WTC11 (cell line): ENCODE data around the gene TNS4. TPM values are rescaled to one million over a fixed set of nuclear protein-coding genes. Genes with fewer than 3 reads are reported as not detected.
A peak's percentile ranks its signal among the peaks of the same experiment; 100 is the strongest.

ENCODE experiments used
- ATAC-seq: fragments of 200-7000 bp; cut with Tn5 transposase; 2 replicates; pipeline ENCODE4 v1.10.0; 2021; ENCODE audit warnings: mild to moderate bottlenecking, moderate library complexity
- CTCF ChIA-PET: fragments of 300-600 bp; sonication (Branson Sonifier 250); formaldehyde crosslinking; loops from one replicate; lab custom pipeline; 2021; ENCODE audit warnings: antibody characterized with exemption; lab: Charles Lee
- POLR2A ChIA-PET: fragments of 350-600 bp; sonication (Branson Sonifier 250); formaldehyde crosslinking; loops from one replicate; lab custom pipeline; 2021; ENCODE audit warnings: antibody characterized with exemption; lab: Charles Lee
- DNase-seq: peaks from one replicate; pipeline ENCODE4 v3.0.0; 2021; ENCODE audit warnings: low spot score
- H3K27ac Mint-ChIP-seq: 2 replicates; pipeline ENCODE4 v1.8.0; 2021; ENCODE audit warnings: mixed read lengths
- H3K27me3 Mint-ChIP-seq: 2 replicates; pipeline ENCODE4 v1.8.0; 2021; ENCODE audit warnings: low read depth, mild to moderate bottlenecking, moderate library complexity, mixed read lengths
- H3K36me3 Mint-ChIP-seq: 2 replicates; pipeline ENCODE4 v1.8.0; 2021; ENCODE audit warnings: mixed read lengths
- H3K4me1 Mint-ChIP-seq: 2 replicates; pipeline ENCODE4 v1.8.0; 2022; ENCODE audit warnings: mixed read lengths
- H3K4me3 Mint-ChIP-seq: 2 replicates; pipeline ENCODE4 v1.8.0; 2021; ENCODE audit warnings: mild to moderate bottlenecking, moderate library complexity, mixed read lengths
- H3K9me3 Mint-ChIP-seq: 2 replicates; pipeline ENCODE4 v1.8.0; 2021; ENCODE audit warnings: mixed read lengths
- CREM ChIP-seq: sonication (generic); formaldehyde crosslinking; IDR thresholded peaks from 2 replicates; pipeline ENCODE4 v1.8.1; 2022; ENCODE audit warnings: mild to moderate bottlenecking, missing genetic modification reagents, moderate library complexity
- EMX1 ChIP-seq: fragments of 250-450 bp; sonication (Bioruptor Pico); IDR thresholded peaks from 2 replicates; pipeline ENCODE4 v1.8.0; 2021; ENCODE audit warnings: mild to moderate bottlenecking
- JAZF1 ChIP-seq: fragments of 250-450 bp; sonication (Bioruptor Pico); IDR thresholded peaks from 2 replicates; pipeline ENCODE4 v1.9.0; 2021; ENCODE audit warnings: moderate library complexity, mild to moderate bottlenecking, inconsistent platforms
- JUN ChIP-seq: sonication (generic); formaldehyde crosslinking; IDR thresholded peaks from 2 replicates; pipeline ENCODE4 v1.8.0; 2023; ENCODE audit warnings: mild to moderate bottlenecking, missing genetic modification reagents
- MYBL2 ChIP-seq: sonication (generic); formaldehyde crosslinking; IDR thresholded peaks from 2 replicates; pipeline ENCODE4 v1.8.1; 2023; ENCODE audit warnings: mild to moderate bottlenecking, moderate library complexity, missing genetic modification reagents
- SMAD3 ChIP-seq: sonication (generic); formaldehyde crosslinking; IDR thresholded peaks from 2 replicates; pipeline ENCODE4 v1.8.0; 2022; ENCODE audit warnings: missing genetic modification reagents, mild to moderate bottlenecking, borderline replicate concordance
- SMAD4 ChIP-seq: sonication (generic); formaldehyde crosslinking; IDR thresholded peaks from 2 replicates; pipeline ENCODE4 v1.8.0; 2022; ENCODE audit warnings: mild to moderate bottlenecking, missing genetic modification reagents
- ZNF219 ChIP-seq: sonication (generic); formaldehyde crosslinking; IDR thresholded peaks from 2 replicates; pipeline ENCODE4 v1.8.0; 2023; ENCODE audit warnings: missing genetic modification reagents, mild to moderate bottlenecking, borderline replicate concordance
- total RNA-seq: library from RNA; stranded (reverse); gene quantifications from 3 replicates; pipeline ENCODE4 v1.2.3, GENCODE V29; 2021
- TF ChIP-seq, protein P1 (sequence below): sonication (generic); formaldehyde crosslinking; IDR thresholded peaks from 2 replicates; pipeline ENCODE4 v1.8.0; 2022; ENCODE audit warnings: mild to moderate bottlenecking, missing genetic modification reagents
- TF ChIP-seq, protein P2 (sequence below): sonication (generic); formaldehyde crosslinking; IDR thresholded peaks from 2 replicates; pipeline ENCODE4 v1.8.1; 2023; ENCODE audit warnings: mild to moderate bottlenecking, missing genetic modification reagents
- TF ChIP-seq, protein P3 (sequence below): fragments of 250-450 bp; sonication (Bioruptor Pico); IDR thresholded peaks from 2 replicates; pipeline ENCODE4 v1.9.0; 2021; ENCODE audit warnings: mild to moderate bottlenecking, borderline replicate concordance
- TF ChIP-seq, protein P4 (sequence below): sonication (generic); formaldehyde crosslinking; IDR thresholded peaks from 2 replicates; pipeline ENCODE4 v1.8.1; 2023; ENCODE audit warnings: mild to moderate bottlenecking, missing genetic modification reagents, moderate library complexity
- TF ChIP-seq, protein P5 (sequence below): fragments of 200-600 bp; IDR thresholded peaks from 2 replicates; pipeline ENCODE4 v1.8.0; 2022; ENCODE audit warnings: antibody characterized with exemption
- TF ChIP-seq, protein P6 (sequence below): sonication (generic); formaldehyde crosslinking; IDR thresholded peaks from 2 replicates; pipeline ENCODE4 v1.8.1; 2022; ENCODE audit warnings: low read depth, mild to moderate bottlenecking, moderate library complexity, missing genetic modification reagents, borderline replicate concordance

The TNS4 gene
- total RNA-seq, 1 experiment from 2014 or later = 0.87 TPM

DNA sequence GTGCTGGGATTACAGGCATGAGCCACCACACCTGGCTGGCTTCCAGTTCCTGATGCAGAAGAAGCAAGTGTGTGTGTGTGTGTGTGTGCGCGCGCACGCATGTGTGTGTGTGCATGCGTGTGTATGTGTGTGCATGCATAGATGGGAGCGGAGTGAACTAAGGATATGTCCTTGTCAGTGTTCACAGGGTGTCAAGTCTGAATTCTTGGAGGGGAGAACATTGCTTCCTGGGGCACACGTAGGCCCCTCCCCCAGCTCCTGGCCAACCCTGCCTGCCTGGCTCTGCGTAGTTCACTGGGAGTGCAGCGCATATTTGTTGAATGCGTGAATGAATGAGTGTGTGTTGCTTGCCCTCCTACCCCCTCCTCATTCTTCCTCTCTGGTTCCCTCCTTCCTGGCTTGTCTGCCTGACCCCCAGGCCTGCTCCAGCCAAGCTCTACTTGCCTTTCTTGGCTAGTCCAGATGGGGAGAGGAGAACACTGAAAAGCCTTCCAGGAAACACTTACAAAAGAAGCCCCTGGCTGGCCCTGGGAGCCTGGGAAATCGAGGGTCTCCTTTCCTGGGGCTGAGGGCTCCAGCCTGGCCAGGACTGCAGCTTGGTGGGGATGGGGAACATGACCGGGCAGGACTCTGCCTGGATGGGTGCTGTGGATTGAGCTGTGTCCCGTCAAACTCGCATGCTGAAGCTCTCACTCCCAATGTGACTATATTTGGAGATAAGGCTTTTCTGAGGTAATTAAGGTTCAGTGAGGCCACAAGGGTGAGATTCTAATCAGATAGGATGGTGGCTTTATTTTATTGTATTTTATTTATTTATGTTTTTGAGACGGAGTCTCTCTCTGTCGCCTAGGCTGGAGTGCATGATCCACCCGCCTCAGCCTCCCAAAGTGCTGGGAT is 30.2 kb downstream of the TNS4 start:
- DNase-seq (no peak), ATAC-seq (no peak; the same call in 1 of the 2 replicates)
- ChIA-PET CTCF (interaction anchor here (0.5 to 10.1 kb wide), 8 partner anchors 8 to 1266 kb away, joined by 3 to 293 read pairs (median 4); partner anchors contain the start of gene IGFBP4), POLR2A (interaction anchor here (0.6 kb wide), 1 partner anchor 15 kb away, joined by 3 read pairs; no protein-coding TSS in a partner anchor)
- peaks cover 40% of the 10 kb centered on the region for H3K4me1 Mint-ChIP-seq
- H3K9me3 Mint-ChIP-seq = peaks cover 15% of the 10 kb centered on the region
- peak overlapping the region; percentile 67 for H3K27ac Mint-ChIP-seq
- H3K36me3 Mint-ChIP-seq = peaks cover 20% of the 10 kb centered on the region
- peaks cover 6% of the 10 kb centered on the region for H3K27me3 Mint-ChIP-seq
- no peak overlapping the region for H3K4me3 Mint-ChIP-seq
- no peak for TF ChIP-seq ZNF219 (CRISPR knock-in tag)
- TF ChIP-seq, protein P1, sequence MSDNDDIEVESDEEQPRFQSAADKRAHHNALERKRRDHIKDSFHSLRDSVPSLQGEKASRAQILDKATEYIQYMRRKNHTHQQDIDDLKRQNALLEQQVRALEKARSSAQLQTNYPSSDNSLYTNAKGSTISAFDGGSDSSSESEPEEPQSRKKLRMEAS = 0 out of 2 replicates have a peak, but pooled peaks have one; percentile 29
- no peak for TF ChIP-seq SMAD3
- TF ChIP-seq, all 79 proteins: peak for 1

DNA sequence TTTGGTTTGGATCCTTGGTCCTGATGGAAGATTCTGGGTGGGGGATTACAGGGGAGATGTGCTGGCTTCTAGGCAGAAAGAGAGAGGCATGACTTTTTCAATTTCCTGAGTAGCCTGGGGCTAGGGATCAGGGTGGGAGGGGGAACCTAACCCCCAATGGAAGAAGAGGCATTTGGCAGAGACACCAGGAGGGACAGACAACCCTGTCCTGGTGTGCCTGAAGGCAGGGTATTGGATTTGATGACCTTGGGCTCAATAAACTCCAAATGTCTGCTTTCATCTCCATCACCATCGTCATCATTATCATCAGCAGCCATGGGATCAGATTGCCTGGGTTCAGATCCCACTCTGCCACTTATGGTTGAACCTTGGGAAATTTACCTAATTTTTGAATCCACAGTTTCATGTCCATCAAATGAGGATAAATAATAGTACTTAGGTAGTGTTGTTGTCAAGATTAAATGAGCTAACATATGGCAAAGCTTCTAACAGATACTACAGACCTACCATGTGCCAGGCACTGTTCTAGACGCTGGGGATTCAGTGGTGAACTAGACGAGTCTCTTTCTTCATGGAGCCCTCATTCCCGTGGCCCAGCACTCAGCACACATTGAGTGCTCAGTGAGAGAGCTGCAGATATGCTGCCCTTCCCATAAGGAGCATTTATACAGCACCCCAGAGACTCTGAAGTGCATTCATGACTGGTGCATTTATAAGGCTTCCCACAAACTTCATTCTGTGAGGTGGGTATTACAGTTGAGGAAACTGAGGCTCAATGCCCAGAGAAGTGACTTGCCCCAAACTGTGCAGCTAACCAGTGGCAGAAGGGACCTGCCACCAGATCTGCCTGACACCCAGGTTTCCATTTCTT is 31.4 kb downstream of the TNS4 start:
- ATAC-seq (no peak), DNase-seq (no peak)
- H3K4me3 Mint-ChIP-seq = no peak overlapping the region
- H3K36me3 Mint-ChIP-seq = peaks cover 20% of the 10 kb centered on the region
- ChIA-PET POLR2A (no interaction called here), CTCF (interaction anchor here (1.1 to 10.1 kb wide), 2 partner anchors 25 to 105 kb away, joined by 3 to 293 read pairs; partner anchors contain the start of gene IGFBP4)
- H3K9me3 Mint-ChIP-seq = peaks cover 15% of the 10 kb centered on the region
- peaks cover 9% of the 10 kb centered on the region for H3K27me3 Mint-ChIP-seq
- H3K4me1 Mint-ChIP-seq = peaks cover 40% of the 10 kb centered on the region
- TF ChIP-seq MYBL2 (CRISPR knock-in tag) = no peak
- TF ChIP-seq, protein P2, sequence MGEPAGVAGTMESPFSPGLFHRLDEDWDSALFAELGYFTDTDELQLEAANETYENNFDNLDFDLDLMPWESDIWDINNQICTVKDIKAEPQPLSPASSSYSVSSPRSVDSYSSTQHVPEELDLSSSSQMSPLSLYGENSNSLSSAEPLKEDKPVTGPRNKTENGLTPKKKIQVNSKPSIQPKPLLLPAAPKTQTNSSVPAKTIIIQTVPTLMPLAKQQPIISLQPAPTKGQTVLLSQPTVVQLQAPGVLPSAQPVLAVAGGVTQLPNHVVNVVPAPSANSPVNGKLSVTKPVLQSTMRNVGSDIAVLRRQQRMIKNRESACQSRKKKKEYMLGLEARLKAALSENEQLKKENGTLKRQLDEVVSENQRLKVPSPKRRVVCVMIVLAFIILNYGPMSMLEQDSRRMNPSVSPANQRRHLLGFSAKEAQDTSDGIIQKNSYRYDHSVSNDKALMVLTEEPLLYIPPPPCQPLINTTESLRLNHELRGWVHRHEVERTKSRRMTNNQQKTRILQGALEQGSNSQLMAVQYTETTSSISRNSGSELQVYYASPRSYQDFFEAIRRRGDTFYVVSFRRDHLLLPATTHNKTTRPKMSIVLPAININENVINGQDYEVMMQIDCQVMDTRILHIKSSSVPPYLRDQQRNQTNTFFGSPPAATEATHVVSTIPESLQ (CRISPR knock-in tag) = no peak
- TF ChIP-seq, protein P3, sequence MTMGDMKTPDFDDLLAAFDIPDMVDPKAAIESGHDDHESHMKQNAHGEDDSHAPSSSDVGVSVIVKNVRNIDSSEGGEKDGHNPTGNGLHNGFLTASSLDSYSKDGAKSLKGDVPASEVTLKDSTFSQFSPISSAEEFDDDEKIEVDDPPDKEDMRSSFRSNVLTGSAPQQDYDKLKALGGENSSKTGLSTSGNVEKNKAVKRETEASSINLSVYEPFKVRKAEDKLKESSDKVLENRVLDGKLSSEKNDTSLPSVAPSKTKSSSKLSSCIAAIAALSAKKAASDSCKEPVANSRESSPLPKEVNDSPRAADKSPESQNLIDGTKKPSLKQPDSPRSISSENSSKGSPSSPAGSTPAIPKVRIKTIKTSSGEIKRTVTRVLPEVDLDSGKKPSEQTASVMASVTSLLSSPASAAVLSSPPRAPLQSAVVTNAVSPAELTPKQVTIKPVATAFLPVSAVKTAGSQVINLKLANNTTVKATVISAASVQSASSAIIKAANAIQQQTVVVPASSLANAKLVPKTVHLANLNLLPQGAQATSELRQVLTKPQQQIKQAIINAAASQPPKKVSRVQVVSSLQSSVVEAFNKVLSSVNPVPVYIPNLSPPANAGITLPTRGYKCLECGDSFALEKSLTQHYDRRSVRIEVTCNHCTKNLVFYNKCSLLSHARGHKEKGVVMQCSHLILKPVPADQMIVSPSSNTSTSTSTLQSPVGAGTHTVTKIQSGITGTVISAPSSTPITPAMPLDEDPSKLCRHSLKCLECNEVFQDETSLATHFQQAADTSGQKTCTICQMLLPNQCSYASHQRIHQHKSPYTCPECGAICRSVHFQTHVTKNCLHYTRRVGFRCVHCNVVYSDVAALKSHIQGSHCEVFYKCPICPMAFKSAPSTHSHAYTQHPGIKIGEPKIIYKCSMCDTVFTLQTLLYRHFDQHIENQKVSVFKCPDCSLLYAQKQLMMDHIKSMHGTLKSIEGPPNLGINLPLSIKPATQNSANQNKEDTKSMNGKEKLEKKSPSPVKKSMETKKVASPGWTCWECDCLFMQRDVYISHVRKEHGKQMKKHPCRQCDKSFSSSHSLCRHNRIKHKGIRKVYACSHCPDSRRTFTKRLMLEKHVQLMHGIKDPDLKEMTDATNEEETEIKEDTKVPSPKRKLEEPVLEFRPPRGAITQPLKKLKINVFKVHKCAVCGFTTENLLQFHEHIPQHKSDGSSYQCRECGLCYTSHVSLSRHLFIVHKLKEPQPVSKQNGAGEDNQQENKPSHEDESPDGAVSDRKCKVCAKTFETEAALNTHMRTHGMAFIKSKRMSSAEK (CRISPR knock-in tag) = no peak
- TF ChIP-seq, protein P4, sequence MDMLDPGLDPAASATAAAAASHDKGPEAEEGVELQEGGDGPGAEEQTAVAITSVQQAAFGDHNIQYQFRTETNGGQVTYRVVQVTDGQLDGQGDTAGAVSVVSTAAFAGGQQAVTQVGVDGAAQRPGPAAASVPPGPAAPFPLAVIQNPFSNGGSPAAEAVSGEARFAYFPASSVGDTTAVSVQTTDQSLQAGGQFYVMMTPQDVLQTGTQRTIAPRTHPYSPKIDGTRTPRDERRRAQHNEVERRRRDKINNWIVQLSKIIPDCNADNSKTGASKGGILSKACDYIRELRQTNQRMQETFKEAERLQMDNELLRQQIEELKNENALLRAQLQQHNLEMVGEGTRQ (CRISPR knock-in tag) = no peak
- TF ChIP-seq, protein P5, sequence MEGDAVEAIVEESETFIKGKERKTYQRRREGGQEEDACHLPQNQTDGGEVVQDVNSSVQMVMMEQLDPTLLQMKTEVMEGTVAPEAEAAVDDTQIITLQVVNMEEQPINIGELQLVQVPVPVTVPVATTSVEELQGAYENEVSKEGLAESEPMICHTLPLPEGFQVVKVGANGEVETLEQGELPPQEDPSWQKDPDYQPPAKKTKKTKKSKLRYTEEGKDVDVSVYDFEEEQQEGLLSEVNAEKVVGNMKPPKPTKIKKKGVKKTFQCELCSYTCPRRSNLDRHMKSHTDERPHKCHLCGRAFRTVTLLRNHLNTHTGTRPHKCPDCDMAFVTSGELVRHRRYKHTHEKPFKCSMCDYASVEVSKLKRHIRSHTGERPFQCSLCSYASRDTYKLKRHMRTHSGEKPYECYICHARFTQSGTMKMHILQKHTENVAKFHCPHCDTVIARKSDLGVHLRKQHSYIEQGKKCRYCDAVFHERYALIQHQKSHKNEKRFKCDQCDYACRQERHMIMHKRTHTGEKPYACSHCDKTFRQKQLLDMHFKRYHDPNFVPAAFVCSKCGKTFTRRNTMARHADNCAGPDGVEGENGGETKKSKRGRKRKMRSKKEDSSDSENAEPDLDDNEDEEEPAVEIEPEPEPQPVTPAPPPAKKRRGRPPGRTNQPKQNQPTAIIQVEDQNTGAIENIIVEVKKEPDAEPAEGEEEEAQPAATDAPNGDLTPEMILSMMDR = no peak
- no peak for TF ChIP-seq EMX1 (CRISPR knock-in tag)
- TF ChIP-seq JUN (CRISPR knock-in tag) = no peak
- no peak for TF ChIP-seq CREM
- TF ChIP-seq SMAD4 (CRISPR knock-in tag) = no peak
- TF ChIP-seq, protein P6, sequence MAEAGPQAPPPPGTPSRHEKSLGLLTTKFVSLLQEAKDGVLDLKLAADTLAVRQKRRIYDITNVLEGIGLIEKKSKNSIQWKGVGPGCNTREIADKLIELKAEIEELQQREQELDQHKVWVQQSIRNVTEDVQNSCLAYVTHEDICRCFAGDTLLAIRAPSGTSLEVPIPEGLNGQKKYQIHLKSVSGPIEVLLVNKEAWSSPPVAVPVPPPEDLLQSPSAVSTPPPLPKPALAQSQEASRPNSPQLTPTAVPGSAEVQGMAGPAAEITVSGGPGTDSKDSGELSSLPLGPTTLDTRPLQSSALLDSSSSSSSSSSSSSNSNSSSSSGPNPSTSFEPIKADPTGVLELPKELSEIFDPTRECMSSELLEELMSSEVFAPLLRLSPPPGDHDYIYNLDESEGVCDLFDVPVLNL (CRISPR knock-in tag) = no peak
- no peak for TF ChIP-seq JAZF1
- TF ChIP-seq, all 79 proteins: peak for 0
- no peak overlapping the region for H3K27ac Mint-ChIP-seq
